SK-N-SH (cell line): ENCODE data around the gene DXO. TPM values are rescaled to one million over a fixed set of nuclear protein-coding genes. Genes with fewer than 3 reads are reported as not detected.

Experiments
- CTCF ChIA-PET: fragments of 300-600, 350-600 bp; formaldehyde crosslinking; extraction: SDS; loops from one replicate; lab custom pipeline; 2021; lab: Yijun Ruan, JAX
- POLR2A ChIA-PET: fragments of 350-600 bp; sonication (Branson Sonifier 250); formaldehyde crosslinking; extraction: SDS; loops from one replicate; lab custom pipeline; 2020; ENCODE audit warnings: antibody characterized with exemption, inconsistent platforms; lab: Yijun Ruan, JAX
- DNase-seq: peaks from one replicate; pipeline ENCODE4 v3.0.0; 2012
- H2AFZ ChIP-seq: fragments of 200-600 bp; sonication (generic); 2 replicates; pipeline ENCODE4 v1.8.1; 2016; ENCODE audit warnings: antibody characterized with exemption, mild to moderate bottlenecking, low read depth
- H3F3A ChIP-seq: fragments of 200-600 bp; sonication (generic); replicated peaks from 2 replicates; pipeline ENCODE3; 2016; ENCODE audit warnings: antibody characterized with exemption, mild to moderate bottlenecking; ENCODE audit not compliant: insufficient read depth
- H3K27ac ChIP-seq, 2 experiments: fragments of 200-500 bp in 1 of 2; fragments of 200-600 bp in 1 of 2; sonication (Bioruptor generic) in 1 of 2; sonication (generic), shearing (Covaris generic) in 1 of 2; 2 replicates each; pipeline versions ENCODE4 v1.5.1 to v1.6.1; 2014 to 2016; ENCODE audit warnings: low read depth in 2 of 2, inconsistent platforms in 1 of 2, low read length in 1 of 2, mild to moderate bottlenecking in 1 of 2, mixed read lengths in 1 of 2
- H3K27me3 ChIP-seq: fragments of 200-600 bp; sonication (generic), shearing (Covaris generic); 2 replicates; pipeline ENCODE4 v1.6.1; 2016; ENCODE audit warnings: mixed run types; ENCODE audit not compliant: insufficient read depth
- H3K36me3 ChIP-seq, 2 experiments: fragments of 200-500 bp in 1 of 2; fragments of 200-600 bp in 1 of 2; sonication (Bioruptor generic) in 1 of 2; sonication (generic) in 1 of 2; replicated peaks in 1 of 2; 2 replicates each; pipeline versions ENCODE3 to v1.5.1; 2014 to 2016; ENCODE audit warnings: low read length in 1 of 2, mild to moderate bottlenecking in 1 of 2; ENCODE audit not compliant: insufficient read depth in 2 of 2, control insufficient read depth in 1 of 2
- H3K4me1 ChIP-seq, 2 experiments: fragments of 200-500 bp in 1 of 2; fragments of 200-600 bp in 1 of 2; sonication (Bioruptor generic) in 1 of 2; sonication (generic), shearing (Covaris generic) in 1 of 2; 2 replicates each; pipeline versions ENCODE4 v1.5.1 to v1.6.1; 2014 to 2016; ENCODE audit warnings: low read depth in 1 of 2, low read length in 1 of 2, mixed run types in 1 of 2; ENCODE audit not compliant: insufficient read depth in 2 of 2, control insufficient read depth in 1 of 2
- H3K4me2 ChIP-seq: fragments of 200-600 bp; sonication (generic), shearing (Covaris generic); 2 replicates; pipeline ENCODE4 v1.6.1; 2017; ENCODE audit warnings: mixed run types
- H3K4me3 ChIP-seq, 2 experiments: fragments of 200-500 bp in 1 of 2; fragments of 200-600 bp in 1 of 2; sonication (Bioruptor generic) in 1 of 2; sonication (generic), shearing (Covaris generic) in 1 of 2; 2 replicates each; pipeline versions ENCODE4 v1.5.1 to v1.8.1; 2014 to 2016; ENCODE audit warnings: low read depth in 2 of 2, inconsistent platforms in 1 of 2, low read length in 1 of 2, mild to moderate bottlenecking in 1 of 2, mixed read lengths in 1 of 2, moderate library complexity in 1 of 2
- H3K79me2 ChIP-seq: fragments of 200-600 bp; sonication (generic); 2 replicates; pipeline ENCODE4 v1.8.1; 2017; ENCODE audit warnings: mild to moderate bottlenecking; ENCODE audit not compliant: insufficient read depth
- H3K9ac ChIP-seq: fragments of 200-600 bp; sonication (generic); 2 replicates; pipeline ENCODE4 v1.6.1; 2017; ENCODE audit warnings: mixed run types
- H3K9me2 ChIP-seq: fragments of 200-600 bp; sonication (generic); 2 replicates; pipeline ENCODE4 v1.6.1; 2017; ENCODE audit warnings: mixed run types
- H3K9me3 ChIP-seq: fragments of 200-600 bp; sonication (generic); 2 replicates; pipeline ENCODE4 v1.6.1; 2017; ENCODE audit warnings: mixed run types, mild to moderate bottlenecking, moderate library complexity
- H4K20me1 ChIP-seq: fragments of 200-600 bp; sonication (generic); 2 replicates; pipeline ENCODE4 v1.6.1; 2017; ENCODE audit warnings: mild to moderate bottlenecking, mixed run types; ENCODE audit not compliant: insufficient read depth
- CHD2 ChIP-seq: fragments of 150-350 bp; IDR thresholded peaks from 2 replicates; pipeline ENCODE4 v1.6.1; 2018; ENCODE audit warnings: low read length; ENCODE audit not compliant: partially characterized antibody
- ELF1 ChIP-seq: IDR thresholded peaks from 2 replicates; pipeline ENCODE4 v1.4.0; 2012
- FOSL2 ChIP-seq: IDR thresholded peaks from 2 replicates; pipeline ENCODE4 v1.4.0; 2012; ENCODE audit warnings: low read depth, mild to moderate bottlenecking, moderate library complexity, borderline replicate concordance
- FOXJ3 ChIP-seq: sonication (generic); formaldehyde crosslinking; IDR thresholded peaks from 2 replicates; pipeline ENCODE4 v1.5.1; 2020; ENCODE audit warnings: mild to moderate bottlenecking, missing genetic modification reagents
- MEF2A ChIP-seq: IDR thresholded peaks from 2 replicates; pipeline ENCODE4 v1.4.0; 2012; ENCODE audit warnings: low read depth, borderline replicate concordance
- MXI1 ChIP-seq: IDR thresholded peaks from 2 replicates; pipeline ENCODE4 v1.6.1; 2012; ENCODE audit warnings: mild to moderate bottlenecking, low read depth, low read length, improper control_type of control experiment
- NFIC ChIP-seq: IDR thresholded peaks from 2 replicates; pipeline ENCODE4 v1.4.0; 2012; ENCODE audit warnings: borderline replicate concordance
- POLR2AphosphoS5 ChIP-seq: IDR thresholded peaks from 2 replicates; pipeline ENCODE4 v1.6.1; 2012; ENCODE audit warnings: low read depth, low read length
- RAD21 ChIP-seq: IDR thresholded peaks from 2 replicates; pipeline ENCODE4 v1.6.1; 2012; ENCODE audit warnings: mild to moderate bottlenecking, low read length
- RFX5 ChIP-seq: IDR thresholded peaks from 2 replicates; pipeline ENCODE4 v1.6.1; 2012; ENCODE audit warnings: mild to moderate bottlenecking, improper control_type of control experiment, low read length
- SIN3A ChIP-seq: IDR thresholded peaks from 2 replicates; pipeline ENCODE4 v1.6.1; 2012; ENCODE audit warnings: low read depth, mild to moderate bottlenecking, low read length, moderate library complexity, borderline replicate concordance
- SMC3 ChIP-seq: IDR thresholded peaks from 2 replicates; pipeline ENCODE4 v1.6.1; 2012; ENCODE audit warnings: low read depth, low read length, improper control_type of control experiment
- TAF1 ChIP-seq: IDR thresholded peaks from 2 replicates; pipeline ENCODE4 v1.6.1; 2012; ENCODE audit warnings: low read depth, mild to moderate bottlenecking, low read length, moderate library complexity, borderline replicate concordance
- TCF12 ChIP-seq: IDR thresholded peaks from 2 replicates; pipeline ENCODE4 v1.4.0; 2012
- TEAD4 ChIP-seq: IDR thresholded peaks from 2 replicates; pipeline ENCODE4 v1.4.0; 2012; ENCODE audit warnings: mild to moderate bottlenecking, borderline replicate concordance; ENCODE audit not compliant: insufficient read depth
- YY1 ChIP-seq: IDR thresholded peaks from 2 replicates; pipeline ENCODE4 v1.4.0; 2012; ENCODE audit warnings: low read depth, mild to moderate bottlenecking
- WGBS: methylation state at CpG from one replicate; pipeline ENCODE4 v1.1.6; 2017; ENCODE audit warnings: low lambda C conversion rate; 5-methylcytosine and 5-hydroxymethylcytosine counted together
- polyA plus RNA-seq, 3 experiments: library from polyadenylated mRNA; depleted of rRNA; stranded (reverse); fragments of >200 nt; gene quantifications; 2 replicates each; pipeline ENCODE4 v1.2.3, GENCODE V29; 2012
- TF ChIP-seq, protein P1 (sequence below): fragments of 200-600 bp; sonication (generic); IDR thresholded peaks from 2 replicates; pipeline ENCODE4 v1.6.1; 2017; ENCODE audit warnings: antibody characterized with exemption, mild to moderate bottlenecking, moderate library complexity

DXO gene
- polyA plus RNA-seq, 1 of the 3 experiments (the other 2 are of a cell fraction), result 25.3 TPM

DNA sequence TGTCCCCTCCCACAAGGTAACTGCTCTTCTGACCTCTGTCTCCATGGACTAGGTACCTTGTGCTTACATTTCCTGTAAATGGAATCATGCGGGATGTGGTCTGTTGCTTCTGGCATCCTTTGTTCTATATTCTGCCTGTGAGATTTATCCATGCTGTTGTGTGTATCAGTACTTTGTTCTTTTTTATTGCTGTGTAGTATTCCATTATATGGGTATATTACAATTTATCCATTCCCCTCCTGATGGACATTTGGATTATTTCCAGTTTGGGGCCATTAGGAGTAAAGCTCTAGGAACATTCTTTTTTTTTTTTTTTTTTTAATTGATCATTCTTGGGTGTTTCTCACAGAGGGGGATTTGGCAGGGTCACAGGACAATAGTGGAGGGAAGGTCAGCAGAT is 41.0 kb downstream of the DXO start:
- Histone ChIP-seq H3F3A (no peaks in the 10 kb centered on the region), H3K4me2 (no peak overlapping the region), H3K4me1 (no peaks in the 10 kb centered on the region), H3K9me3 (no peaks in the 10 kb centered on the region), H2AFZ (no peak overlapping the region), H3K4me3 (no peak overlapping the region), H3K9ac (no peak overlapping the region), H3K27me3 (no peaks in the 10 kb centered on the region; the same call in 1 of the 2 replicates), H4K20me1 (no peaks in the 10 kb centered on the region), H3K27ac (no peak overlapping the region), H3K9me2 (no peaks in the 10 kb centered on the region), H3K79me2 (no peaks in the 10 kb centered on the region), H3K36me3 (no peaks in the 10 kb centered on the region)
- ChIA-PET POLR2A (no interaction called here), CTCF (interaction anchor here (2.0 kb wide), 1 partner anchor 21 kb away, joined by 7 read pairs; no protein-coding TSS in a partner anchor)
- WGBS, result 94% methylated on average over 1 of the region's 1 CpG
- no peak for TF ChIP-seq FOSL2
- no peak for TF ChIP-seq CHD2
- no peak for TF ChIP-seq RFX5
- TF ChIP-seq SMC3, result no peak
- TF ChIP-seq TCF12, result no peak
- no peak for TF ChIP-seq SIN3A
- TF ChIP-seq FOXJ3 (CRISPR knock-in tag), result no peak
- no peak for TF ChIP-seq YY1
- no peak for TF ChIP-seq NFIC
- TF ChIP-seq, protein P1, sequence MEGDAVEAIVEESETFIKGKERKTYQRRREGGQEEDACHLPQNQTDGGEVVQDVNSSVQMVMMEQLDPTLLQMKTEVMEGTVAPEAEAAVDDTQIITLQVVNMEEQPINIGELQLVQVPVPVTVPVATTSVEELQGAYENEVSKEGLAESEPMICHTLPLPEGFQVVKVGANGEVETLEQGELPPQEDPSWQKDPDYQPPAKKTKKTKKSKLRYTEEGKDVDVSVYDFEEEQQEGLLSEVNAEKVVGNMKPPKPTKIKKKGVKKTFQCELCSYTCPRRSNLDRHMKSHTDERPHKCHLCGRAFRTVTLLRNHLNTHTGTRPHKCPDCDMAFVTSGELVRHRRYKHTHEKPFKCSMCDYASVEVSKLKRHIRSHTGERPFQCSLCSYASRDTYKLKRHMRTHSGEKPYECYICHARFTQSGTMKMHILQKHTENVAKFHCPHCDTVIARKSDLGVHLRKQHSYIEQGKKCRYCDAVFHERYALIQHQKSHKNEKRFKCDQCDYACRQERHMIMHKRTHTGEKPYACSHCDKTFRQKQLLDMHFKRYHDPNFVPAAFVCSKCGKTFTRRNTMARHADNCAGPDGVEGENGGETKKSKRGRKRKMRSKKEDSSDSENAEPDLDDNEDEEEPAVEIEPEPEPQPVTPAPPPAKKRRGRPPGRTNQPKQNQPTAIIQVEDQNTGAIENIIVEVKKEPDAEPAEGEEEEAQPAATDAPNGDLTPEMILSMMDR, result no peak
- TF ChIP-seq POLR2AphosphoS5, result no peak
- TF ChIP-seq TEAD4, result no peak
- no peak for TF ChIP-seq RAD21
- TF ChIP-seq TAF1, result no peak
- no peak for DNase-seq

DNA sequence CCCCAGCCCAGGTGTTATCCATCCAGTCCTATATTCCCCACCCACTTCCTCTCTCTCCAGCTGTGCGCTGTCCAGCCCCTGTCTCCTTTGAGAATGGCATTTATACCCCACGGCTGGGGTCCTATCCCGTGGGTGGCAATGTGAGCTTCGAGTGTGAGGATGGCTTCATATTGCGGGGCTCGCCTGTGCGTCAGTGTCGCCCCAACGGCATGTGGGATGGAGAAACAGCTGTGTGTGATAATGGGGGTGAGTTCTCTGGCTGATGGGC is 43.3 kb downstream of the DXO start:
- Histone ChIP-seq H2AFZ (no peak overlapping the region), H3K27me3 (no peaks in the 10 kb centered on the region; the same call in 1 of the 2 replicates), H3K9ac (no peak overlapping the region), H3K4me3 (no peak overlapping the region), H3K36me3 (no peaks in the 10 kb centered on the region)
- ChIA-PET POLR2A (no interaction called here), CTCF (interaction anchor here (1.1 kb wide), 1 partner anchor 18 kb away, joined by 3 read pairs; no protein-coding TSS in a partner anchor)
- TF ChIP-seq POLR2AphosphoS5 (no peak), ELF1 (no peak), MXI1 (no peak), MEF2A (no peak)
- TF ChIP-seq, all 33 proteins: peak for 0
- Histone ChIP-seq H3K4me1 (no peaks in the 10 kb centered on the region), H3K79me2 (no peaks in the 10 kb centered on the region), H3K9me3 (no peaks in the 10 kb centered on the region), H3F3A (no peaks in the 10 kb centered on the region), H4K20me1 (no peaks in the 10 kb centered on the region), H3K27ac (no peak overlapping the region), H3K9me2 (no peaks in the 10 kb centered on the region), H3K4me2 (no peak overlapping the region)
- WGBS, result 81% methylated on average over 9 of the region's 9 CpGs
- no peak for DNase-seq
